GM19099 (cell line): ENCODE measurements around the gene MYCBP.

ENCODE experiments used
- POLR2A ChIP-seq: IDR thresholded peaks from 3 replicates; pipeline ENCODE4 v1.6.1; 2011; ENCODE audit warnings: low read depth; ENCODE audit not compliant: insufficient read length; ENCODE audit errors: extremely low read depth

The MYCBP gene

DNA sequence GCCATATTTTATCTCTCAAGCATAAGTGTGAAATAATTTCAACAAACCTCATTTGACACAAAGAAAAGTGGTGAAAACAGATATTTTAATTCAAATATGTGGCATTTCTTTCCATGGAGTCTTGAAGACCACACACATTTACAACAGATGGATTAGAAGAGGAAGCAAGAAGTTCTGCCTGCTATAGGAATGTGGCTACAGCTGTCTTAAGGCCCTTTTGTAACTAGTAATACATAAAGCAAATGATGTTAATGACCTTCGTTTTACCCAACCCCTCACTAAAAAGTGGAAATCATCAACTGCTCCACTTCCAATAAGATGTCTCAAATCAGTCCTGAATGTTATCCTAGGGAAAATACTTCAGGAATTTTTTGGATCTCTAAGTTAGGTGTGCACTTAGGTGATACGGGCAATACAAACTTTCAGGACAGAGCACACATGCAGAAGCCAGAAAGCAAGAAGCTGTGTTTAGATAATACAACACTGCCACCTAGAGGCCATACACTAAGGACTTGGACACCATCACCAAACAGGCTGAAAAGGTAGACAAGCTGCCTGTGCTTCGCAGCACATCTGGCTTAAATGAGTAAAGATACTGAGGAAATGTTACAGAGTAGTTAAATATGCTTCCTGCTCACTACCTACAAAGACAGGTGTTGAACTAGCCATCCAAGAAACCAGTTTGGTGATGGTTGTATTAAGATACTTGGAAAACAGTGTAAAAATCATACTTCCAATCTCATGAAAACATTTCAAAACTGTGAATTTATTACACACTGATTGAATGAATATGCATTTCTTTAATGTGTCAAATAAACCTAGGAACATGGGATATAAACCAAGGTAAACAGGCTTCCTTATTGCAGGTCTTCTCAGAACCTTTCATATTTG is 38.0 kb downstream of the MYCBP start:
- TF ChIP-seq POLR2A, result no peak

DNA sequence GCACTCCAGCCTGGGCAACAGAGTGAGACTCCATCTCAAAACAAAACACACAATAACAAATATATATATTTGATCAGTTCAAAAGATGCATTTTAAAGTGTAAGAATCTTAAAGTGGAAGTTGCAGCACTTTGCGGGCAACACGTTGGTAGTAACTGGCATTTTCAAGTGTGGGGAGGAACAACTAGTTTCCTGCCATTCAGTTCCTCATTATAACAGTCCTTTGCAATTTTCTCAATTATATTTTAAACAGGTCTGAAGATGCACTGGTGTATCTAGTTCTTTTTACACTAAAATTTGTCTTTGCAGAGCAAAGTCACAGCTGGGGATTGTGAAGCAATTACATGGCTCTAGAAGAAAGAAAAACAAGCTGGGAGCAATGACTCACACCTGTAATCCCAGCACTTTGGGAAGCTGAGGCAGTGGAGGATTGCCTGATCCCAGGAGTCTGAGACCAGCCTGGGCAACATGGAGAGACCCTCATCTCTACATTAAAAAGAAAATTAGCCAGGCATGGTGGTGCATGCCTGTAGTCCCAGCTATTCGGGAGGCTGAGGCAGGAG is 38.8 kb downstream of the MYCBP start:
- TF ChIP-seq POLR2A, result no peak

DNA sequence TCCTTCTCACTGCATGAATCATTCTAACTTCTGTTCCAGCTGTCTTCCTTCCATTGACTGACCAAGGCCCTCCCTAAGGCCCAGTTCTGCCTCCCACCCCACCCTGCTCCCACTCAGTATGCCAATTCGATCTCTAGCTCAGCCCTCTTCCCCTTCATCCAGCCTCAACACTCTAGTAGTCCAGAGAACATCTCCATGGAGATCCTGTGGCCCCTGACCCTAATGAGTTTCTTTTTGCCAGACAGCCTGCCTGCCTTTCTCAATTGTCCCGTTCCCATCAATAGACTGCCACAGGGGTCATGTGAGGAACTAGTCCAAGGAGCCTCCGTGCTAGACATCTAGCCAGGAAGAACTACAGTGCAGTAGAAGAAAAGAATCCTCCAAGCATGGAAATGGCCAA is 40.0 kb downstream of the MYCBP start:
- no peak for TF ChIP-seq POLR2A

- TF ChIP-seq POLR2A, result no peak
Observed at GRCh38 chr1:38832370-38832734, 40.8 kb downstream of the MYCBP start.

- no peak for TF ChIP-seq POLR2A
Observed at GRCh38 chr1:38831731-38832369, 41.3 kb downstream of the MYCBP start.

- TF ChIP-seq POLR2A, result no peak
Observed at GRCh38 chr1:38829368-38829767, 43.8 kb downstream of the MYCBP start.

DNA sequence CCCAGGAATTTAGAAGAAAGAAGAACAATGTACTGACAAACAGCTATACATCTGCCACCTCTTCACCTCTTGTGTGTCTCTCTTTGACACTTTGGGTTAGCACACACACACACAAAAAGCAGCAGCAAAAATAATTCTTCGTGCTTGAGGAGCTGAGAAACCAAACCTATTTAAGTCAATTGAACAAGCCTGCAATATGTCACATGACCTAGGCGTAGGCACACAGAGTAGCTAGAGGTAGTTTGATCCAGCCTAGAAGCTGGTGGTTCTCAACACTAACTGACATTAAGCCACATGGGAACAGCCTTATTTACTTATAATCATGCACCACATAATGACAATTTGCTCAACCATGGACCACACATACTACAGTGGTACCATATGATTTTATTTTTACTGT is 45.8 kb downstream of the MYCBP start:
- no peak for TF ChIP-seq POLR2A

GRCh38 chr1:38826886-38827285 is 46.3 kb downstream of the MYCBP start:
- no peak for TF ChIP-seq POLR2A

GRCh38 chr1:38826262-38826661 is 46.9 kb downstream of the MYCBP start:
- no peak for TF ChIP-seq POLR2A

DNA sequence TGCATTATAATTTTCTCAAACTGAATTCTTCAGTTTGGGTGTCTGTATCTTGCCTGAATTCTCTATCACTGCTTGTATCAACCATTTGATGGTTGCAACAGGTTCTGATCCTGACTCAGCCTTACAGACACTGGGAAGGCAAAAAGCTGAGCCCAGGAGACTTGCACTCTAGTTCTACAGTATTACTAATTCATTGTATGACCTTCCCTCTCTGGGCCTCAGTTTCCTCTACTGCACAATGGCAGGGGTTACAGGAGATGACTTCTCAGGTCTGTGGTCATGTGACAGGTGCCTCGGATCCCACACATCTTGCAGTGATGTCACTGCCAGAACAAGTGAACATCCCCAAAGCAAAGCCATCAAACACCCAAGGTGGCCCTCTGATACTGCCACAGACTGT is 52.3 kb downstream of the MYCBP start:
- no peak for TF ChIP-seq POLR2A

DNA sequence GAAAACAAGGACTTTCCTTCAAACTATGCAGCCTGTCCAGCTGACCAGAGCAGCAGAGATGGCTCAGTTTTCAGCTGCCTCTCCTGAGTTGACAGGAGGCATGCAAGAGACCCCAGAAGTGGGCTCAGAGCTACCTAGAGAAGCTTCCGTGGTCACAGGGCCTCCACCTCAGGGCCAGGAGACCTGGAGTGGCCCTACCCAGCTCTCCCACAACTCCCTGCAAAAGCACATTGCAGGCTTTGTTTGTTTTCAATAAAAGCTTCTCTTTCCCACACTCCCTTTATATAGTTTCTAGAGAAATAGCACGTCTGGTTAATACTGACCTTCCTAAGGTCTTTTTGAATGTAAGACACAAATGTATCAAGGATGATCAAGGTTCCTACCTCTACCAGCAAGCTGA is 53.6 kb downstream of the MYCBP start:
- TF ChIP-seq POLR2A, result no peak

DNA sequence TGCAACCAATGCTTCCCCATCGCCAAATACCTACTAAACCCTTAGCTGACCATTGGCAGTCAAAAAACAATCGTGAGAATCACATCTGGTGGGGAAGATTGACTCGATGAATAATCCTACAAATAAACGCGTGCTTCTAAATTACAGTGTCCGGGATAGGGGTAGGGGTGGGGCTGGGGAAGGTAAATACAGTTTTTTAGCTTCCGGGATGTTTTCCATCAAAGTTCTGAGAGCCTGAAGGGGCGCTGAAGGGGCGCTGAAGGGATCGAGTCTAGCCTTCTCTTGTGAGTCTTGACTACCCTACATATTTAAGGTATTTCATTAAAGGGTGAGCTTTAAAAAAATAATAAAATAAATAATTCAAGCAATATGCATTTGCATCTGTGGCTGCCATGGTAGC is 54.1 kb downstream of the MYCBP start:
- TF ChIP-seq POLR2A, result no peak

GRCh38 chr1:38818175-38818976 is 54.8 kb downstream of the MYCBP start:
- TF ChIP-seq POLR2A, result no peak

DNA sequence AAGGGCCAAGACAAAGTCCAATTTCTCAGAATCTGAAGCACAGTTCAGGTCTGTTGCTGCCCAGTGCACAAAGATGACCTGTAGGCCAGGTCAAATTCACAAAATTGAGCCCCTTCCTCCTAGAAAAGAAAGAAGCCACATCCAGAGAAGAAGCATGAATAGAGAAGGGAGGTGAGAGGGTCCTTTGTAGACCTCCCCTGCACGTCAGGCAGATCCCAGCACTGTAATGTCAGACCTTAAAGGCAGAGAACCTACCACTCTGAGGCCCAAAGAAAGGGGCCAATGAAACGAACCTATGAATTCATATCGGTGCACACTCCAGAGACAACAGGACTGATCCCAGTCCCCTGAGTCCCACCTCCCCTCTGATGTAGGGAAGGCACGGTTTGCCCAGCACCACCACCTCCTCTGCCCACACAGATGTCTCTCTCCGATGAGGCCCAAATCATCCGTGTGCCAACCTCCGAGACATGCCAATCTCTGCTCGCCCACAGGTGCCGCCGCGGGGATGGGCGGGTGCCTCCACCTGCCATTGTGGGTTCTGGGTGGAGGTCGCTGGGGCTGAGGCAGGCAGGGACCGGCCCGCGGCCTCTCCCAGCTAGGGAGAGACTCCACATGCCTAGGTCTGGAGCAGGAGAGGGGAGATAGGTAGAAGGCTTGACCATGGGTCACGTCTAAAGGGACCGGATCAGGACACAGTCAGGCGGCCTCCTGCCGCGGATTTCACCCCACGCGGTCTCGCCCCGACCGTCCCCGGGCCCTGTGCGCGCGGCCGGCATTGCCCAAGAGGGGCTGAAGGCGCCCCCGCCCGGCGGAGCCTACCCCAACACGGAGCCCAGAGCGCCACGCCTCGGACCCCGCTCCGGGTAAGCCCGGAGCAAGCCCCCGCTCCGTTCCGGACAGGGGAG is 55.6 kb downstream of the MYCBP start:
- no peak for TF ChIP-seq POLR2A
